T-helper 2 cell treated with Interferon-gamma antibody and Interleukin-4, amounts not matched to agents 5 μg/mL and 100 μg/mL, for 36 hours (primary cell): ENCODE results near the gene CLDN4.
A peak's percentile ranks its signal among the peaks of the same experiment; 100 is the strongest.
"Not testable (repeated sequence)": the region's sequence is repeated elsewhere in the genome, so short reads cannot be mapped to it uniquely, and the experiment has no call there.

Experiments
- DNase-seq: peaks from one replicate; pipeline ENCODE4 v3.0.0; 2021; ENCODE audit warnings: low spot score
- H3K27ac Mint-ChIP-seq: one replicate; pipeline ENCODE4 v1.8.0; 2021; ENCODE audit warnings: mild to moderate bottlenecking, mixed read lengths
- H3K27me3 Mint-ChIP-seq: one replicate; pipeline ENCODE4 v1.8.0; 2021; ENCODE audit warnings: low read depth, mixed read lengths
- H3K36me3 Mint-ChIP-seq: one replicate; pipeline ENCODE4 v1.8.0; 2021; ENCODE audit warnings: low read depth, mixed read lengths
- H3K4me1 Mint-ChIP-seq: one replicate; pipeline ENCODE4 v1.8.0; 2021; ENCODE audit warnings: low read depth, mixed read lengths
- H3K4me3 Mint-ChIP-seq: one replicate; pipeline ENCODE4 v1.8.0; 2022; ENCODE audit warnings: mild to moderate bottlenecking, moderate library complexity, mixed read lengths
- H3K9me3 Mint-ChIP-seq: one replicate; pipeline ENCODE4 v1.8.0; 2021; ENCODE audit warnings: mixed read lengths

Gene CLDN4

GRCh38 chr7:73812996-73813395 lies 17.8 kb upstream of the CLDN4 start:
- peaks cover 7% of the 10 kb centered on the region for H3K27me3 Mint-ChIP-seq
- no peaks in the 10 kb centered on the region for H3K4me1 Mint-ChIP-seq
- H3K36me3 Mint-ChIP-seq, result no peaks in the 10 kb centered on the region
- no peak for DNase-seq
- H3K4me3 Mint-ChIP-seq, result no peak overlapping the region
- H3K27ac Mint-ChIP-seq, result no peak overlapping the region
- no peaks in the 10 kb centered on the region for H3K9me3 Mint-ChIP-seq

GRCh38 chr7:73815436-73815835 lies 15.4 kb upstream of the CLDN4 start:
- DNase-seq, result no peak
- Mint-ChIP-seq H3K27me3 (peaks cover 12% of the 10 kb centered on the region), H3K4me3 (no peak overlapping the region), H3K4me1 (no peaks in the 10 kb centered on the region), H3K36me3 (no peaks in the 10 kb centered on the region), H3K27ac (no peak overlapping the region), H3K9me3 (no peaks in the 10 kb centered on the region)

DNA sequence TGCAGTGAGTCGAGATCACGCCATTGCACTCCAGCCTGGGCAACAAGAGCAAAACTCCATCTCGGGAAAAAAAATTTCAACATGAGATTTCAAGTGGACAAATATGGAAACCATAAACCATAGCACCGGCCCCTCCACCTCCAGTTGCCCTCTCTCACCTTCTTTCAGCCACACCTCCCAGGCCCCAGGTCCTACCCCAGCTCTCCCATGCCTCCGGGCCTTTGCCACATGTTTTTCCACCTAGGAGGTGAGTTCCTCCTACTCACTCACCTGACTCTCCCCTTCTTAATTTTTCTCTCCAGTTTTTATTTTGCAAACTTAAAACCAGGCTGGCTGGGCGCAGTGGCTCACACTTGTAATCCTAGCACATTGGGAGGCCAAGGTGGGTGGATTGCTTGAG lies 13.7 kb upstream of the CLDN4 start:
- Mint-ChIP-seq H3K27me3 (peaks cover 11% of the 10 kb centered on the region), H3K36me3 (no peaks in the 10 kb centered on the region), H3K27ac (no peak overlapping the region), H3K4me3 (no peak overlapping the region), H3K9me3 (no peaks in the 10 kb centered on the region), H3K4me1 (no peaks in the 10 kb centered on the region)
- DNase-seq, result no peak

GRCh38 chr7:73820013-73820412 lies 10.8 kb upstream of the CLDN4 start:
- no peak overlapping the region for H3K27ac Mint-ChIP-seq
- no peak for DNase-seq
- peaks cover 8% of the 10 kb centered on the region for H3K27me3 Mint-ChIP-seq
- no peaks in the 10 kb centered on the region for H3K4me1 Mint-ChIP-seq
- H3K9me3 Mint-ChIP-seq, result no peaks in the 10 kb centered on the region
- no peak overlapping the region for H3K4me3 Mint-ChIP-seq
- H3K36me3 Mint-ChIP-seq, result no peaks in the 10 kb centered on the region

GRCh38 chr7:73821597-73822285 lies 9.1 kb upstream of the CLDN4 start:
- H3K4me1 Mint-ChIP-seq, H3K9me3 Mint-ChIP-seq, H3K36me3 Mint-ChIP-seq, H3K27ac Mint-ChIP-seq, DNase-seq, H3K4me3 Mint-ChIP-seq: not testable (repeated sequence)
- H3K27me3 Mint-ChIP-seq, result peaks cover 10% of the 10 kb centered on the region

DNA sequence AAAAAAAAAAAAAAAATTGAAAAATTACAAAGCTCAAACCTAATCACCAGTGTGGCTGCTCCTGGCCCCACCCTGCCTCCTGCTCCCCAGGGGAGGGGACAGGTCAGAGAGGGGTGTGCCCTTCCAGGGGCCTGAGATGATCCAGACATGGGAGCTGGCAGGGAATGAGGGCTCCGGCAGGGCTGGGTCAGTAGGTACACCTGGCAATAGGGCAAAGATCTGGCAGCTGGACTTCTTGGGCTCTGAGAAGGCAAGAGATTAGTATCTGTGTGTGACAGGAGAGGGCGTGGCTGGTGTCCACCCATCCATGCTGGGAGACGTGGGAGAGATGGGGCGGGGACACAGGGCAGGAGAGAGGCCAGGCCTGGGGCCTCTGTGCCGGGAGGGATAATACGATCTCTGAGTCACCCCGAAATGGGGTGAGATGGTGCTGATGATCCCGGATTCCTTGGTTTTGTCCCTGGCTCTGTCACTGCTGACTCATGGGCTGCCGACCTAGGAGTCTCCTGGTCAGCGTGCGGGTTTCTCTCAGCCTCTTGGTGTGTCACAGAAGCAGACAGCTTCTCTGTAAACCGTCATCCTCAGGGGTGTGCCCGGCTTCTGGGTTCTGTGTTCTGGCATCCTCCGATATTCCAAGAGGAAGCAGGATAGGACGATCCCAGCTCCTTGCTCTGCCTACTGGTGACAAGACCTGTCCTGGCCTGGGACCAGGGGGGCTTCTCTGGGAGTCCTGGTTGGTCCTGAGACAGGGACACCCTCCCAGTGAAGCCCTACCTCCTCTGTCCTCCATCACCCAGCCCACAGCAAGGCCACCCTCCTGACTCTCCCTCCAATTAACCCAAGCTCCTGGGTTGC lies 8.2 kb upstream of the CLDN4 start:
- DNase-seq, result no peak
- H3K27ac Mint-ChIP-seq, result no peak overlapping the region
- H3K4me1 Mint-ChIP-seq, result peaks cover 10% of the 10 kb centered on the region
- H3K36me3 Mint-ChIP-seq, result no peaks in the 10 kb centered on the region
- peaks cover 15% of the 10 kb centered on the region for H3K27me3 Mint-ChIP-seq
- H3K4me3 Mint-ChIP-seq, result no peak overlapping the region
- H3K9me3 Mint-ChIP-seq, result no peaks in the 10 kb centered on the region

GRCh38 chr7:73823257-73823656 lies 7.5 kb upstream of the CLDN4 start:
- Mint-ChIP-seq H3K4me1 (peaks cover 16% of the 10 kb centered on the region), H3K27me3 (peaks cover 18% of the 10 kb centered on the region), H3K36me3 (no peaks in the 10 kb centered on the region), H3K27ac (no peak overlapping the region), H3K9me3 (no peaks in the 10 kb centered on the region), H3K4me3 (no peak overlapping the region)
- DNase-seq, result no peak

DNA sequence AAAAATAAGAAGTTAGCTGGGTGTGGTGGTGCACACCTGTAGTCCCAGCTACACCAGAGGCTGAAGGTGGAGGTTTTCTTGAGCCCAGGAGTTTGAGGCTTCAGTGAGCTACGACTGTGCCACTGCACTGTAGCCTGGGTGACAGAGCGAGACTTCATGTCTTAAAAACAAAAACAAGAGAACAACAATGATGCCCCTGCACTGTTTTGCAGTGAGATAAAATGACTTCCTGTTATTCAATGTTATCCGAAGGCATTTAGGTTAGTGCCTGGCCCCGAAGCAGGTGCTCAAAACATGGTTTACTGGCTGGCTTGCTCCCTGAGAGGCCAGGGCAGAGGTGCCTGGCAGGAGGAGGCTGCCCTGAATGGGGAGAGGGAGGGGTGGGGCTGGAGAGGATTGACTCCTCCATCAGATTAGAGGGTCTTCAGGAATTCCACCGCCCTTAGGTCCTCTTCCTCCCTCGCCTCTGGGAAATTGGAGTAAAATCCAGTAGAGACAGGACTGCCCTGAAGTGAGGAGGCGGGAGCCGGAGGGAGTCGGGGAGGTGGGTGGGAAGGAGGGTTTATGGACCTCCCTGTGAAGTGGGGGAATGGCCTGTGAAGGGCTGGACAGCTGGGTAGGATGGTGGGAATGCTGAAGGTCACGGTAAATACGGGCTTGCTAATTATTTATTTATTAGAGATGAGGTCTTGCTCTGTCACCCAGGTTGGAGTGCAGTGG lies 6.8 kb upstream of the CLDN4 start:
- Mint-ChIP-seq H3K27ac (no peak overlapping the region), H3K4me3 (no peak overlapping the region), H3K27me3 (peaks cover 17% of the 10 kb centered on the region), H3K36me3 (no peaks in the 10 kb centered on the region), H3K9me3 (no peaks in the 10 kb centered on the region), H3K4me1 (peaks cover 22% of the 10 kb centered on the region)
- DNase-seq, result no peak

- Mint-ChIP-seq H3K36me3 (no peaks in the 10 kb centered on the region), H3K27me3 (peaks cover 14% of the 10 kb centered on the region), H3K4me3 (no peak overlapping the region), H3K27ac (no peak overlapping the region), H3K4me1 (peaks cover 22% of the 10 kb centered on the region), H3K9me3 (no peaks in the 10 kb centered on the region)
- no peak for DNase-seq
Measured at GRCh38 chr7:73824986-73825385, 5.8 kb upstream of the CLDN4 start.

DNA sequence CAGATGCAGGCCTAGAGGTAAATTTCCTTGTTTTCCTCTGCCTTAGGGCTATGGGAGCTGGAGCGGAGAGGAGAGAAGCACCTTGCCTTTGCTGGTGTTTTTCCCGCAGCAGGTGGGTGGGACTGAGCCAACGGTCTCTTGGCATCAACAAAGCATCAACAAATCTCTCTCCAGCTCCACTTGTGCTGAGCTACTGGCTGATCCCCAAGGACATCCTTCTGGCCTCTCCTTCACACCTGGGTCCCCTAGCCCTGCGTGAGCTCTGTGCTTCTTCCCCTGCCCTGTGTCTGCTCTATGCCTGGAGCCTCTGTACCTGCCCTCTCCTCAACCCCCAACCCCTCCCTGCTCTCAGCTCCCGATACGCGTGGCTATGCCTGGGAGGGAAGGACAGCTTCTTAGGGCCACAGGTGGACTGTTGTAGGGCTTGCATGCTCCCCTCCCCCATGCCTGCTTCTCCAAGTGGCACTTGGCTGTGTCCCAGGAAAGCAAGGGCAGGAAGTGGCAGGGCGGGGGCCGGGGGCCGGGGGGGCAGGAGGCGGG lies 3.2 kb upstream of the CLDN4 start:
- Mint-ChIP-seq H3K36me3 (no peaks in the 10 kb centered on the region), H3K4me3 (no peak overlapping the region), H3K9me3 (no peaks in the 10 kb centered on the region), H3K4me1 (peaks cover 22% of the 10 kb centered on the region), H3K27me3 (peaks cover 14% of the 10 kb centered on the region), H3K27ac (no peak overlapping the region)
- no peak for DNase-seq

GRCh38 chr7:73828107-73828803 lies 2.5 kb upstream of the CLDN4 start:
- Mint-ChIP-seq H3K9me3 (no peaks in the 10 kb centered on the region), H3K36me3 (no peaks in the 10 kb centered on the region), H3K27ac (no peak overlapping the region), H3K4me3 (no peak overlapping the region), H3K27me3 (peaks cover 14% of the 10 kb centered on the region), H3K4me1 (peaks cover 22% of the 10 kb centered on the region)
- peak; percentile 25 for DNase-seq

DNA sequence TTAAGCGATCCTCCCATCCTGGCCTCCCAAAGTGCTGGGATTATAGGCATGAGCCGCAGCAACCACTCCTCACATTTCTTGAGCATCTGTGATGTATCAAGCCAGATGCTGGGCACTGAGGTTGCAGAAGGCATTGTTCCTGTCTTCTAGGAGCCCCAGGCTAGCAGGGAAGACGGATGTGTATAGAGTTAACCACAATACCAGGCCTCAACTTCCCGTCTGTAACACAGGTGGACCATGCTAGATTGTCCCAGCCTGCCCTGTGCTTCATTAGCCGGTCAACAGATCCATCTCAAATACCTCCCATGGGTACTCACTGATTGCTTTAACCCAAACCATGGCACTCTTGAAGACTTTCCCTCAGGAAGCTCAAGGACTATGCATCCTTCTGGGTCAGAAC lies 1.8 kb upstream of the CLDN4 start:
- no peak overlapping the region for H3K27ac Mint-ChIP-seq
- H3K36me3 Mint-ChIP-seq, result no peaks in the 10 kb centered on the region
- peaks cover 22% of the 10 kb centered on the region for H3K4me1 Mint-ChIP-seq
- no peak overlapping the region for H3K4me3 Mint-ChIP-seq
- H3K27me3 Mint-ChIP-seq, result peaks cover 14% of the 10 kb centered on the region
- no peaks in the 10 kb centered on the region for H3K9me3 Mint-ChIP-seq
- DNase-seq, result no peak

- H3K9me3 Mint-ChIP-seq, result no peaks in the 10 kb centered on the region
- H3K4me1 Mint-ChIP-seq, result peaks cover 22% of the 10 kb centered on the region
- H3K36me3 Mint-ChIP-seq, result no peaks in the 10 kb centered on the region
- DNase-seq, result no peak
- H3K27ac Mint-ChIP-seq, result no peak overlapping the region
- peaks cover 14% of the 10 kb centered on the region for H3K27me3 Mint-ChIP-seq
- no peak overlapping the region for H3K4me3 Mint-ChIP-seq
Measured at GRCh38 chr7:73829505-73829904, 1.3 kb upstream of the CLDN4 start.
